HepG2 (cell line): ENCODE measurements around the gene PPP1R15B. TPM values are rescaled to one million over a fixed set of nuclear protein-coding genes. Genes with fewer than 3 reads are reported as not detected.

ENCODE experiments used
- MYC ChIP-seq: sonication (generic); formaldehyde crosslinking; IDR thresholded peaks from 2 replicates; pipeline ENCODE4 v1.9.0; 2021; ENCODE audit warnings: missing genetic modification reagents, borderline replicate concordance
- NFRKB ChIP-seq: fragments of 450-650 bp; IDR thresholded peaks from 2 replicates; pipeline ENCODE4 v1.6.1; 2017
- NR1H2 ChIP-seq: sonication (generic); formaldehyde crosslinking; IDR thresholded peaks from 2 replicates; pipeline ENCODE4 v1.8.1; 2022; ENCODE audit warnings: low read depth, missing genetic modification reagents, borderline replicate concordance
- RAD51 ChIP-seq: fragments of 450-650 bp; IDR thresholded peaks from 2 replicates; pipeline ENCODE4 v1.6.1; 2016; ENCODE audit warnings: borderline replicate concordance
- SP1 ChIP-seq, 2 experiments: fragments of 450-650 bp in 1 of 2; sonication (generic) in 1 of 2; formaldehyde crosslinking in 1 of 2; IDR thresholded peaks; 2 replicates each; pipeline versions ENCODE4 v1.4.0 to v1.6.1; 2016 to 2020; ENCODE audit warnings: missing genetic modification reagents in 1 of 2
- STAT6 ChIP-seq: sonication (generic); formaldehyde crosslinking; IDR thresholded peaks from 2 replicates; pipeline ENCODE4 v1.4.0; 2020; ENCODE audit warnings: missing genetic modification reagents, mild to moderate bottlenecking, borderline replicate concordance
- ZBTB14 ChIP-seq: sonication (generic); formaldehyde crosslinking; IDR thresholded peaks from 2 replicates; pipeline ENCODE4 v1.4.0; 2020; ENCODE audit warnings: missing genetic modification reagents
- ZBTB3 ChIP-seq: sonication (generic); formaldehyde crosslinking; IDR thresholded peaks from 2 replicates; pipeline ENCODE4 v1.4.0; 2020; ENCODE audit warnings: low read depth, mild to moderate bottlenecking, moderate library complexity, missing genetic modification reagents, borderline replicate concordance
- ZFP36L1 ChIP-seq: sonication (generic); formaldehyde crosslinking; IDR thresholded peaks from 2 replicates; pipeline ENCODE4 v1.8.0; 2022; ENCODE audit warnings: mild to moderate bottlenecking, missing genetic modification reagents, moderate library complexity
- ZFP90 ChIP-seq: sonication (generic); formaldehyde crosslinking; IDR thresholded peaks from 2 replicates; pipeline ENCODE4 v1.8.0; 2022; ENCODE audit warnings: missing genetic modification reagents, mild to moderate bottlenecking, inconsistent platforms, borderline replicate concordance
- ZNF205 ChIP-seq: IDR thresholded peaks from 2 replicates; pipeline ENCODE4 v1.6.1; 2018; ENCODE audit warnings: missing biosample characterization, missing genetic modification reagents
- ZNF343 ChIP-seq: sonication (generic); formaldehyde crosslinking; IDR thresholded peaks from 2 replicates; pipeline ENCODE4 v1.4.0; 2020; ENCODE audit warnings: mild to moderate bottlenecking, missing genetic modification reagents
- ZNF441 ChIP-seq: sonication (generic); formaldehyde crosslinking; IDR thresholded peaks from 2 replicates; pipeline ENCODE4 v1.7.0; 2021; ENCODE audit warnings: missing genetic modification reagents, borderline replicate concordance
- ZNF510 ChIP-seq: sonication (generic); formaldehyde crosslinking; IDR thresholded peaks from 2 replicates; pipeline ENCODE4 v1.4.0; 2020; ENCODE audit warnings: low read depth, mild to moderate bottlenecking, missing genetic modification reagents
- ZNF547 ChIP-seq: sonication (generic); formaldehyde crosslinking; IDR thresholded peaks from 2 replicates; pipeline ENCODE4 v1.5.1; 2020; ENCODE audit warnings: mild to moderate bottlenecking, missing genetic modification reagents
- ZNF772 ChIP-seq: sonication (generic); formaldehyde crosslinking; IDR thresholded peaks from 2 replicates; pipeline ENCODE4 v1.5.0; 2020; ENCODE audit warnings: mild to moderate bottlenecking, missing genetic modification reagents
- ZNF883 ChIP-seq: sonication (generic); formaldehyde crosslinking; IDR thresholded peaks from 2 replicates; pipeline ENCODE4 v1.5.1; 2020; ENCODE audit warnings: mild to moderate bottlenecking, missing genetic modification reagents; ENCODE audit errors: not compliant biosample characterization
- ZSCAN30 ChIP-seq: sonication (generic); formaldehyde crosslinking; IDR thresholded peaks from 2 replicates; pipeline ENCODE4 v1.5.0; 2020; ENCODE audit warnings: mild to moderate bottlenecking, missing genetic modification reagents
- ZSCAN31 ChIP-seq: sonication (generic); formaldehyde crosslinking; IDR thresholded peaks from 2 replicates; pipeline ENCODE4 v1.5.0; 2020; ENCODE audit warnings: low read depth, mild to moderate bottlenecking, missing genetic modification reagents
- polyA plus RNA-seq, 8 experiments: library from polyadenylated mRNA; depleted of rRNA in 3 of 8; stranded (reverse) in 7 of 8; unstranded in 1 of 8; fragments of >200 nt; fragmentation: Illumina TruSeq in 4 of 8; extraction: Trizol in 4 of 8; gene quantifications; 2 replicates each; pipeline versions ENCODE4 v1.2.1 to v1.2.3, GENCODE V29; 2011 to 2016; ENCODE audit warnings: low read depth in 4 of 8, missing spikeins in 1 of 8, mixed read lengths in 1 of 8; ENCODE audit not compliant: insufficient read depth in 1 of 8
- total RNA-seq, 5 experiments: library from RNA; depleted of rRNA; stranded (reverse); fragments of >200 nt; fragmentation: Illumina TruSeq; extraction: Trizol; gene quantifications; 2 replicates each; pipeline ENCODE4 v1.2.3, GENCODE V29; 2016; ENCODE audit warnings: low read depth in 1 of 5
- TF ChIP-seq, protein P1 (sequence below): sonication (generic); formaldehyde crosslinking; IDR thresholded peaks from 2 replicates; pipeline ENCODE4 v1.5.1; 2020; ENCODE audit warnings: mild to moderate bottlenecking, moderate library complexity, missing genetic modification reagents
- TF ChIP-seq, protein P2 (sequence below): sonication (generic); formaldehyde crosslinking; IDR thresholded peaks from 2 replicates; pipeline ENCODE4 v1.4.0; 2020; ENCODE audit warnings: missing genetic modification reagents
- TF ChIP-seq, protein P3 (sequence below): sonication (generic); formaldehyde crosslinking; IDR thresholded peaks from 2 replicates; pipeline ENCODE4 v1.5.0; 2020; ENCODE audit warnings: missing genetic modification reagents, mild to moderate bottlenecking, borderline replicate concordance

The PPP1R15B gene
- total and polyA plus RNA-seq, 2 of the 13 experiments (the other 11 are each of a cell fraction or from before 2014, with no cell fraction given): 13.4 to 23.8 TPM

DNA sequence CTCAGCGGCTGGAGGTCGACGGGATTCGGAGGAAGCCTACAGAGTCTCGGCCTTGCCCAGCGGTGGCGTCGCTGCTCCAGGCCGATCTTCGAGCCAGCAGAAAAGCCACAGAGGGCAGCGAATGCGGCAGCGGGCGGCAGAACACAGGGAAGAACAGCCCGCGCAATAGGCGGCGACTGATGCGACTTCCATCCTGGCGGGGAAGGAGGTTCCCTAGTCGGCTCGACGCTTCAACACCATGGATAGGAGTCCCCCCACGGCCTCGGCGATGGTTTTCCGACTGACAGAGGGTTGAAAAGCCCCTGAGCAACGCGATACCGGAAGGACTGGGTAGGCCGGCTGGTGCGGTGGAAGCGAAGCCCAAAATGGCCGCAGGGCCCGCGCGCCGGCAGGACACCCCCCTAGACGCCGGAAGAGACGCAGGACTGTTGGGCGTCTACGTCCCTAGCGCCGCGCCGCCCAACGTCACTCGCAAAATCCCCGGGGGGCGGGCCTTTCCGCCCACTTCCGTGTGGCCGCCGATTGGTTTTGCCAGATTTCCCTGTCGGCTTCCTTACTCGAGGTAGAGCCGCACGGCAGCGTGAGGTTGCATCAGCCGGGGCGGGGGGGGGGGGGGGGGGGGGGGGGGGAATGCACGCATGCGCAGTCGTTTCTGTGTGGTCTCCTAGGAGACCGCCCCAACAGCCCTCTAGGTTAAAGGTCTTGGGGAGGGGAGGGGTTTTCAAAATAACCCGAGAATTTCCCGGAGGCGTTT, at the start of gene PPP1R15B (continued):
- TF ChIP-seq, protein P1, sequence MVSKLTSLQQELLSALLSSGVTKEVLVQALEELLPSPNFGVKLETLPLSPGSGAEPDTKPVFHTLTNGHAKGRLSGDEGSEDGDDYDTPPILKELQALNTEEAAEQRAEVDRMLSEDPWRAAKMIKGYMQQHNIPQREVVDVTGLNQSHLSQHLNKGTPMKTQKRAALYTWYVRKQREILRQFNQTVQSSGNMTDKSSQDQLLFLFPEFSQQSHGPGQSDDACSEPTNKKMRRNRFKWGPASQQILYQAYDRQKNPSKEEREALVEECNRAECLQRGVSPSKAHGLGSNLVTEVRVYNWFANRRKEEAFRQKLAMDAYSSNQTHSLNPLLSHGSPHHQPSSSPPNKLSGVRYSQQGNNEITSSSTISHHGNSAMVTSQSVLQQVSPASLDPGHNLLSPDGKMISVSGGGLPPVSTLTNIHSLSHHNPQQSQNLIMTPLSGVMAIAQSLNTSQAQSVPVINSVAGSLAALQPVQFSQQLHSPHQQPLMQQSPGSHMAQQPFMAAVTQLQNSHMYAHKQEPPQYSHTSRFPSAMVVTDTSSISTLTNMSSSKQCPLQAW (CRISPR knock-in tag): peak; percentile 68
- TF ChIP-seq ZFP36L1 (CRISPR knock-in tag) (no peak), NFRKB (peak; percentile 79), ZSCAN31 (CRISPR knock-in tag) (peak; percentile 83; the same call in 1 of the 2 replicates), ZNF547 (CRISPR knock-in tag) (no peak; the same call in 1 of the 2 replicates), ZBTB14 (0 out of 2 replicates have a peak, but pooled peaks have one; percentile 48), ZBTB3 (CRISPR knock-in tag) (no peak), ZNF510 (CRISPR knock-in tag) (0 out of 2 replicates have a peak, but pooled peaks have one; percentile 41), ZNF441 (CRISPR knock-in tag) (no peak; the same call in 1 of the 2 replicates), ZNF772 (CRISPR knock-in tag) (peak; percentile 80; the same call in 1 of the 2 replicates), NR1H2 (no peak), RAD51 (no peak), ZNF205 (CRISPR knock-in tag) (no peak), SP1 (IDR thresholded peaks at IDR 0.05) (no peak), SP1 (CRISPR knock-in tag; IDR thresholded peaks at IDR 0.05) (peak; percentile 66; the same call in 1 of the 2 replicates), STAT6 (0 out of 2 replicates have a peak, but pooled peaks have one; percentile 84), ZFP90 (peak; percentile 58; the same call in 1 of the 2 replicates), MYC (peak; percentile 62; the same call in 1 of the 2 replicates), ZNF883 (CRISPR knock-in tag) (peak; percentile 31), ZNF343 (no peak), ZSCAN30 (no peak)
- TF ChIP-seq, protein P2, sequence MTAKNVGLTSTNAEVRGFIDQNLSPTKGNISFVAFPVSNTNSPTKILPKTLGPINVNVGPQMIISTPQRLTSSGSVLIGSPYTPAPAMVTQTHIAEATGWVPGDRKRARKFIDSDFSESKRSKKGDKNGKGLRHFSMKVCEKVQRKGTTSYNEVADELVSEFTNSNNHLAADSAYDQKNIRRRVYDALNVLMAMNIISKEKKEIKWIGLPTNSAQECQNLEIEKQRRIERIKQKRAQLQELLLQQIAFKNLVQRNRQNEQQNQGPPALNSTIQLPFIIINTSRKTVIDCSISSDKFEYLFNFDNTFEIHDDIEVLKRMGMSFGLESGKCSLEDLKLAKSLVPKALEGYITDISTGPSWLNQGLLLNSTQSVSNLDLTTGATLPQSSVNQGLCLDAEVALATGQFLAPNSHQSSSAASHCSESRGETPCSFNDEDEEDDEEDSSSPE (CRISPR knock-in tag): peak; percentile 75
- TF ChIP-seq, protein P3, sequence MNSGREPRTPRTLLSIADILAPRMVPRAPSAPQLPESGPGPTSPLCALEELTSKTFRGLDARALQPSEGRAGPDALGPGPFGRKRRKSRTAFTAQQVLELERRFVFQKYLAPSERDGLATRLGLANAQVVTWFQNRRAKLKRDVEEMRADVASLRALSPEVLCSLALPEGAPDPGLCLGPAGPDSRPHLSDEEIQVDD: peak; percentile 44; the same call in 1 of the 2 replicates
